Suprapubic skin (tissue), 4 donors: Measurements from ENCODE around the gene MYOZ3.

Experiments
- EP300 ChIP-seq: sonication (generic); formaldehyde crosslinking; IDR thresholded peaks from one replicate; pipeline ENCODE4 v1.6.1; 2017; ENCODE audit warnings: antibody characterized with exemption
- POLR2A ChIP-seq, 2 donors: fragments of 450-650 bp; IDR thresholded peaks; one replicate each; pipeline ENCODE4 v1.6.1; 2017; ENCODE audit warnings: antibody characterized with exemption in 2 of 2, mild to moderate bottlenecking in 2 of 2, moderate library complexity in 2 of 2
- POLR2AphosphoS5 ChIP-seq, 3 donors: sonication (generic); formaldehyde crosslinking; IDR thresholded peaks; one replicate each; pipeline ENCODE4 v1.6.1; 2017; ENCODE audit warnings: antibody characterized with exemption in 3 of 3
- TF ChIP-seq, protein P1 (sequence below), 2 donors: fragments of 200-600 bp in 1 of 2; fragments of 450-650 bp in 1 of 2; sonication (generic) in 1 of 2; IDR thresholded peaks; one replicate each; pipeline ENCODE4 v1.5.1; 2016 to 2019; ENCODE audit warnings: antibody characterized with exemption in 2 of 2, mild to moderate bottlenecking in 1 of 2, moderate library complexity in 1 of 2

DNA sequence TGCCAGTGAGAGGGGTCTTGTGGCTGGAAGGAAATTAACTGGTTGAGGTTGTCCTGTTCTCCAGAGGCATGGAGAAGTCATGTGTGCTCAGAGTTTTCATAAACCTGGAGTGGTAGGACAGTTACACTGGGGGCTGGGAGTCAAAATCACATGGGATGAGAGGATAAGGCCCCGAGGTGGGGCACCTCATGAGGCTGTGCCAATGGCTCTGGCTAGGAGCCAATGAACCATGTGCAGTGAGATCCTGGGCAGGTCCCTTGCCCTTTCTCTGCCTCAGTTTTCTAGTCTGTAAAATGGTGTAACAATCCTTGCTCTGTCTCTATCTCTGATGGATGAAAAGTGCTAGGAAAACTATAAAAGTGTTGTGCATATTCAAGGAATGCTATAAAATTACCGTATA is 27.6 kb upstream of the MYOZ3 start:
- TF ChIP-seq POLR2A (IDR thresholded peaks at IDR 0.05) (no peak), EP300 (no peak), POLR2AphosphoS5 (IDR thresholded peaks at IDR 0.05) (no peak)
- TF ChIP-seq, protein P1, sequence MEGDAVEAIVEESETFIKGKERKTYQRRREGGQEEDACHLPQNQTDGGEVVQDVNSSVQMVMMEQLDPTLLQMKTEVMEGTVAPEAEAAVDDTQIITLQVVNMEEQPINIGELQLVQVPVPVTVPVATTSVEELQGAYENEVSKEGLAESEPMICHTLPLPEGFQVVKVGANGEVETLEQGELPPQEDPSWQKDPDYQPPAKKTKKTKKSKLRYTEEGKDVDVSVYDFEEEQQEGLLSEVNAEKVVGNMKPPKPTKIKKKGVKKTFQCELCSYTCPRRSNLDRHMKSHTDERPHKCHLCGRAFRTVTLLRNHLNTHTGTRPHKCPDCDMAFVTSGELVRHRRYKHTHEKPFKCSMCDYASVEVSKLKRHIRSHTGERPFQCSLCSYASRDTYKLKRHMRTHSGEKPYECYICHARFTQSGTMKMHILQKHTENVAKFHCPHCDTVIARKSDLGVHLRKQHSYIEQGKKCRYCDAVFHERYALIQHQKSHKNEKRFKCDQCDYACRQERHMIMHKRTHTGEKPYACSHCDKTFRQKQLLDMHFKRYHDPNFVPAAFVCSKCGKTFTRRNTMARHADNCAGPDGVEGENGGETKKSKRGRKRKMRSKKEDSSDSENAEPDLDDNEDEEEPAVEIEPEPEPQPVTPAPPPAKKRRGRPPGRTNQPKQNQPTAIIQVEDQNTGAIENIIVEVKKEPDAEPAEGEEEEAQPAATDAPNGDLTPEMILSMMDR (IDR thresholded peaks at IDR 0.05) = no peak
